Measurements from ENCODE around the gene GINS1.
"Not testable (repeated sequence)": the region's sequence is repeated elsewhere in the genome, so short reads cannot be mapped to it uniquely, and the experiment has no call there.

GINS1 gene

DNA sequence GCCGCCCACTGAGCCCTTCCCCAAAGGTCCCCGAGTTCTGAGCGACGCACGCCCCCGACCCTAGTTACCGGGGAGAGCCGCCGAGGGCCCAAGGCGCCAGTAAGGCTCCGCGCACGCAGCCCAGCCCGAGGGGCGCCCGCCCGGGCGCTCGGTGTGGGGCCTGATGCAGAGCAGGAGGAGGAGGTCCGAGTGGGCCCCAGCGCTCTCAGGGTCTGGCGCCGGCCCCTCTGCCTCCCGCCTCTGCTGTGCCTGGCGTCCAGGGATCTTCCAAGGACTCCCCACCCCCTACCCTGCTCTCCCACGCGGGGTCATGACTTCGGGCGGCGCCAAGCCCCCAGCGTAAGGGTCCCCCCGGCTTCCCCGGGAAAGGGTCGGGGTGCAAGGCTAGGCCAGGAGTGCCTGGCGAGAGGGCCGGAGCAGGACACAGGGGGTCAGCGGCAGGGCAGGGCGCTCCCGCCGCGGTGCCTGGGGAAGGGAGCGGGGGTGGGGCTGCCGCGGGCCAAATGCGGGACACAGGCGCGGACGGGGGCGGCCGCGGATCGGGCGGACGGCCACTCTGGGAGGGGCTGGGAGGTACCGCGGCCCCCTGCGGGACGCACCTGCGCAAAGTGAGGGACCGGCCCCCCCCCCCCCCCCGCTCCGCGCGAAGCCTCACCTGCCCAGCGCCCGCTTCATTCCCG, 17.5 kb upstream of the GINS1 start:
- peak in 1 of 2 donors; percentile 8 for DNase-seq (ENCODE audit: low read depth in 1 of 2, low spot score in 1 of 2)

DNA sequence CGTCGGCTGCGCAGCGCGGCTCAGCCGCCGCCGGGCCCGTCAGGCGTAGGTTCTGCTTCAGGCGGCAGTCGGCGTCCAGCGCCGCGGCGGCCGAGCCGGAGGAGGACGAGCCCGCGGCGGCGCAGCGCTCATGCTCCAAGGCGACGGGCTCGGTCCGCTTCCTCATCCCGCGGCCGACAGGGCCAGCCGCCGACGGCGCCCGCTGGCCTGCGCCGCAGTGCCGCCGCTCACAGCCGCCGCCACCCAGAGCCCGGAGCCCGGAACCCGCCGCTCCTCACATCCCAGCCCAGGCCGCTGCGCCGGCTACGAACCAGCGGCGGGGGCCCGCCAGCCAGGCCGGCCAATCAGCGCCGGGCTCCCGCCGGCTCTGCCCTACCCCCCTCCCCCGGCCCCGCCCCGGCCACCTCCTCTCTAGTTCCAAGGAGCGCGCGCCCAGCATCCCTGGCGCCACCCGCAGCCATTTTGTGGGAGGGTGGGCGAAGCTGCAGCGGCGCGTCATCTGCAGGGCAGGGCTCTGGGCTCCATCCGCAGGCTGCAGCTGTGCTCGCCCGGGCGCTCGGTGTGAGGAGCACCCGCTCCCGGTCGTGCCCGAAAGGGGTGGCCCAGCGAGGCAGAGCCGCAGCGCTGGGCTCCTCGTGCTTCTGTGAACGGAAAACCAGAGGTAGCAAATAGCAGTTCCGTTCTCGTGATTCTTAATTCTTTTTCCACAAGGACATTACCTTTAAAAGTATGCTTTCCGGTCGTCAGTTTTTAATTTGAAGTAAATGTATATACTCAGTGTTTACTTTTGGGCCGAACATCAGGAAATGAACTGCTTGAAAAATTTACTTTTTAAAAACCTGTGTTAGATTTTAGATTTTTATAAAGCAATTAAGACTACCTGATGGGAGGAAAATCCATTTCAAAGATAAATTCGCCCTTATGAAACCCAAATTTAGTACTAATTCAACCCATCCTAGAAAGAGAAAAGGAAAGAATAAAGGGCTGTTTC, 16.6 kb upstream of the GINS1 start, which contains the start of gene ABHD12:
TSS of gene ABHD12 (minus strand) at position 298 of the 991 bp plus-strand sequence. CDS start at position 166, 132 bp downstream.
- DNase-seq (ENCODE audit: low read depth in 1 of 2, low spot score in 1 of 2) = peak; percentile 83 to 93

DNA sequence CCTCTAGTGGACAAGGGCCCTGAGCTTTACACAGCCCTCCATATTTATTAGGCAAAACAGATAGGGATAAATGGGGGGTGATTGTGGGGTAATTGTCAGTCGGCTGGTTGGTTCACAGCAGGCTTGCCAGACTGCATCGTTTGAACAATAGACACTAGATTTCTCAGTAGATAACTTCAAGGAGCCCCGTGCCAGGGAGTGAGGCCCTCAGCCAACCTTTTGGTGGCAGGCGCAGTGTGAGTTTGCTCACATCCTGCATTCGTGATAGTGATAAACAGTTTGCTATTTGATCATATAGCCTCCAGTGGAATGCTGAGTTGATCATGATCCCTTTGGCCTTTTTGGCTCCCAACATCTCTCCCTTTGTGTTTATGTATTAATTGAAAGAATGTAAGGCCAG, 13.2 kb upstream of the GINS1 start:
- DNase-seq (ENCODE audit: low read depth in 1 of 2, low spot score in 1 of 2) = no peak

GRCh38 chr20:25394996-25395395, 12.5 kb upstream of the GINS1 start:
- no peak for DNase-seq (ENCODE audit: low read depth in 1 of 2, low spot score in 1 of 2)

GRCh38 chr20:25397096-25397495, 10.4 kb upstream of the GINS1 start:
- no peak for DNase-seq (ENCODE audit: low read depth in 1 of 2, low spot score in 1 of 2)

GRCh38 chr20:25397821-25398220, 9.7 kb upstream of the GINS1 start:
- DNase-seq (ENCODE audit: low read depth in 1 of 2, low spot score in 1 of 2) = no peak

DNA sequence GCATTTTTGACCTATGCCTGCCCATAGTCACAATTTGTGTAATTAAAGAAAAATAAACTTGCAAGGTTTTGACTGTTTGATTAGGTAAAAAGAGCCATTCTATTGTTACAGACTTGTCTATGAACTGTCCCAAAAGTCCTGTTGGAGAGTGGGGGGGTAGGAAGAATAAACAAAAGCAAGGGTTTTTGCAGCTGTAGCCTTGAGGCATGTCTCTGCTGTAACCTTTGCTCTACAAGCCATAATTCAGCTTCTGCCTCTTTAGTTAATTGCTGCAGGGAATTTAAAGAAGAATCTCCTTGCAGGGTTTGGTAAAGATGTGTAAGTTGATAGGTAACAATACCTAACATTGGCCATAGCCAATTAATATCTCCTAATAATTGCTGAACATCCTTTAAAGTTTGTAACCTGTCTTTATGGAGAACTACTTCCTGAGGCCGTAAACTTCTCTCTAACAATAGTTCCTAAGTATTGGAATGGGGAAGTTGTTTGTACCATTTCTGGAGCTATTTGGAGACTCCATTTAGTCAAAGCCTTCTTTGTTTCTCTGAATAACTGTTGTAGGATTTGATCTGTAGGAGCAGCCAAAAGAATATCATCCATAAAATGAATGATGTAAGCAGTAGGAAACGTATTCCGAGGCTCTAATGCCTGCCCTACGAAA, 9.0 kb upstream of the GINS1 start:
- no peak for DNase-seq (ENCODE audit: low read depth in 1 of 2, low spot score in 1 of 2)

GRCh38 chr20:25399037-25399430, 8.4 kb upstream of the GINS1 start:
- DNase-seq (ENCODE audit: low read depth in 1 of 2, low spot score in 1 of 2) = peak in 1 of 2 donors; percentile 28

GRCh38 chr20:25400291-25400732, 7.2 kb upstream of the GINS1 start:
- not testable (repeated sequence) for DNase-seq (ENCODE audit: low read depth in 1 of 2, low spot score in 1 of 2)

DNA sequence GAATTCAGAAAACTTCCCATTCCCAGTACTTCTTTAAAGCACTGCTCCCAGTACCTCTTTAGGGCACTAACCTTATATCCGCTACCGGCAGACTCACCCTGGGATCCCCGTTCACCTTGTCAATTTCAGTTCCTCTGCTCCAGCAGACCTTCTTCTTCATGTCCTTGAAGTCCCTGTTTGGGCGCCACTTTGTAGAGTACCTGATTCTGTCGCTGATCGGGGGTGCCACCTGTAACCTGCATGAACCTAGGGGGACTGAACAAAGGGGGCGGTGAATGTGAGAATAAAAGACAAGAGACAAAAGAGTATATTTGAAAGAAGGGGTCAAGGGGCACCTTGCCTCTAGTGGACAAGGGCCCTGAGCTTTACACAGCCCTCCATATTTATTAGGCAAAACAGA, 4.9 kb upstream of the GINS1 start:
- DNase-seq (ENCODE audit: low read depth in 1 of 2, low spot score in 1 of 2) = no peak

- DNase-seq (ENCODE audit: low read depth in 1 of 2, low spot score in 1 of 2) = no peak
Measured at GRCh38 chr20:25408170-25408547, 686 bp downstream of the GINS1 start.

DNA sequence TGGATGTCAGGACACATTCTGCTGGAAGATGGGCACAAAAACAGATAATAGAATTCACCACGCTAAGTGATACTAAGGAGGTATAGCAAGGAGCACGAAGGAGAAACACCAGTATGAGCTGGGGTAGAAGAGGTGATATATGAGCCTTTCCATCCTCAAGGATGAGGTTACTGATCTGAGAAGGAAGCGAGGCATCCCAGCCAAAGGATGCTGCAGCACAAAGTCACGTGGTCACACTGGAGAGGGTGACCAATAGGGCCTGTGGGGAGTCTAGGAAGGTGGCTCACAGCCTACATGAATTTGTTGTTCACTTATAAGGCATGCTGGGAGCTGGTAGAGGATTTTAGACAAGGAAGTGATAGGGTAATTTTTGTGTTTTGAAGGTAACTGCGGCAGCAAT, 1.4 kb downstream of the GINS1 start:
- DNase-seq (ENCODE audit: low read depth in 1 of 2, low spot score in 1 of 2) = no peak

DNA sequence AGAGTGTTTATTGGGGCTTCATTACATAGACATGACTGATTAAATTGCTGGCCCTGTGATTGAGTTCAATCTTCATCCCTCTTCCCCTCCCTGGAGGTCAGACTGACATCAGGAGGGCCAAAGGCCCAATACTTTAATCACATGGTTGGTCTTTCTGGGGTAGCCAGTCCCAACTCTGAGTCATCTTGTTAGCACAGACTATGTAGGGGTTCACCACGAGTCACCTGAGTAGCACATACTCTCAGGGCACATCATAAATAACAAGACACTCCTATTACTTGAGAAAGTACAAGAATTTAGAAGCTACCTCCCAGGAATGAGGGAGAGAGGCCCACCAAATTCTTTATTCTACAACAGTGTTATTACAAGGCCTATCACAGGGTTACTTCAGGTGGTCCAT, 11.3 kb downstream of the GINS1 start:
- no peak for DNase-seq (ENCODE audit: low read depth in 1 of 2, low spot score in 1 of 2)

GRCh38 chr20:25421102-25421501, 13.6 kb downstream of the GINS1 start:
- DNase-seq (ENCODE audit: low read depth in 1 of 2, low spot score in 1 of 2) = no peak

DNA sequence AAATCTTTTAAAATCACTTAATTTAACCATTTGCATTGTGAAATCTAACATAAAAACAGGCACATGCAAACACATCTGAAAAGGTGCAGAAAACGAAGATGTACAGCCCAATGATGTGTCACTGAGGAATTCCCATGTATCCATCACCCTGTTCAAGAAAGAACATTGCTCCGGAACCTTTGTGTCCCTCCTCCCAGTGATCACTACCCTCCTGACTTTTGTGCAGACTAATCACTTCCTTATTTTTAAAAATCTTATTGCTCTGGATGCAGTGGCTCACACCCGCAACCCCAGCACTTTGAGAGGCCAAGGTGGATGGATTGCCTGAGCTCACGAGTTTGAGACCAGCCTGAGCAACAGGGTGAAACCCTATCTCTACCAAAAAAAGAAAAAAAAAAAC, 14.6 kb downstream of the GINS1 start:
- no peak for DNase-seq (ENCODE audit: low read depth in 1 of 2, low spot score in 1 of 2)

DNA sequence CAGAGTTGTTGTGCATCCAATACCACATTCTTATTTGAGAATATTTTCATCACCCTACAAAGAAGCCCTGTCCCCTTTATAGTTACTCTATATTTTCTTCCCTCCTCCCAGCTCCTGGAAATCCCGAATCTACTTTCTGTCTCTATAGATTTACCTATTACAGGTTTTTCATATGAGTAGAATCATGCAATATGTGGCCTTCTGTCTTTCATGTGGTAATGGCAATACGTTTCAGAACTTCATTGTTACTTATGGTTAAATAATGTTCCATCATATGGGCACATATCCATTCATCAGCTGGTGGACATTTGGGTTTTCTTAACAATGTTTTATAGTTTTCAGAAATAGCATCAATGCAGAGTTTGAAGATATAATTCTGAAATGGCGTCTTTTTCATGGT, 17.1 kb downstream of the GINS1 start:
- no peak for DNase-seq (ENCODE audit: low read depth in 1 of 2, low spot score in 1 of 2)

DNA sequence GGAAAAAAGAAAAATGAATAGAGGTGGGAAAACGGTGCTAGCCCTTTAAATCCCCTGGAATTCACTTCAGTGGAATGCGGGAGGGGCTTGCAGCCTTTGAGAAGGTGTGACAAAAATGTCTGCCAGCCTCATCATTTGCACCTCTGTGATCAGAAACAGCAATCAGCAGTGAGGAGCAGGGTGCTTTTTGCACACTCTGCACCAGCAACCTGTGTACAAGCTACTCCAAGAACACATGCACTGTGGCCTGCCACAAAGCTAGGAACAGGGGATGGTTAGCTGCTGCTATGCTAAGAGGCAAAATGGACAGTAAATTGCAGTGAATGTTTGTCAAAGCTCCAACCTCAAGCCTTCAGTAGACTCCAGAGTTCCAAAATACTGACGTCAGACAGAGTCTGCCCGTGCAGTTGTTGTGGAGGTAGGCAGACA, 29.7 kb downstream of the GINS1 start:
- no peak for DNase-seq (ENCODE audit: low read depth in 1 of 2, low spot score in 1 of 2)

DNA sequence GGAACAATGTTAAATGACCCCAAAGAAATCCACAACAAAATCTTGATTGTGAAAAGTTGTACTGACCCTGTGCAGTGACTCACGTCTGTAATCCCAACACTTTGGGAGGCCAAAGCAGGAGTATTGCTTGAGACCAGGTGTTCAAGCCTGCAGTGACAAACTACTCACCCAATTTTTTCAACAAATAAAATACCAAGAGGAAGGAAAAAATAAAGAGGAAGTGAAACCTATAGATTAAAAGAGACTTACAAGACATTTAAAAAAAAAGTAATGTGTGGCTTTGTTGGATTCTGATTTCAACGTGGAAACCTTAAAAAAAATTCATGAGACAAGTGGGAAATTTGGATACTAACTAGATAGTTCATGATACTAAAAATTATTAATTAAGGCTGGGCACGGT, 31.9 kb downstream of the GINS1 start:
- DNase-seq (ENCODE audit: low read depth in 1 of 2, low spot score in 1 of 2) = no peak

GRCh38 chr20:25444556-25444955, 37.1 kb downstream of the GINS1 start:
- no peak for DNase-seq (ENCODE audit: low read depth in 1 of 2, low spot score in 1 of 2)

- no peak for DNase-seq (ENCODE audit: low read depth in 1 of 2, low spot score in 1 of 2)
Measured at GRCh38 chr20:25447671-25448070, 40.2 kb downstream of the GINS1 start.

DNA sequence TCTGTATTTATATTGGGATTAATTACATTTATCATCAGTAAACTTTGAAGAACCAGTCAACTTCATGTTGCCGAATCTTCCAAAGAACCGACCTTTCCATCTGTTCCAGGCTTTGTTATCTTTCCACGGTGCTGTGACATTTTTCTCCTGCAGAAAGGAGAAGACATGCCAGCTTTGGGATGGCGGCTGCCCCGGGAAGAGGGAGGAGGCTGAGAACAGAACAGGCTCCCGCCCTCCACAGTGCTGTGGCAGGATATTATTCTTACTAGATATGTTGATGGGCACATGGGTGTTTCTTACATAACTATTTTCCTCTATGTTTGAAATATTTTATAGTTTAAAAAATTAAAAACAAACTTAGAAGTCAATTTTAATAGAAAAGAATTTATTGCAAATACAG, 44.9 kb downstream of the GINS1 start:
- no peak for DNase-seq (ENCODE audit: low read depth in 1 of 2, low spot score in 1 of 2)
